ENCODE results near the gene PANK3.

The PANK3 gene

DNA sequence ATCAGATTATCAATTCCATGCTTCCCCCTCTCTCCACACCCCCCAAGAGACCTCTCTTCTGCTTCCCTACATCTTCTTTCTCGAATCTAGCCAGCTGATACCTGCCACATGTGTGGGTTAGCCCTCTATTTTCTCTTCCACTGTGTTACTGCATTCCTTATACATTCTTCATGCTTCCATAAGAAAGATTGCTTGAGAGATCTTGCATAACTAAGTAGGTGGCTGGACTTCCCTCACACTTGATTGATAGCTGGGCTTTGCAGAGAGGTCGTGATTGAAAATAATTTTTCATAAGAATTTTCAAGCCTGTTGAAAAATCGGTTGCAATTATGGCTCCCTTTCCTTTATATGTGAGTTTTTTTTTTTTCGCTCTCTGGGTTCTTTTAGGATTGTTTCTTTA lies 33.0 kb upstream of the PANK3 start:
- TF ChIP-seq, protein P1, sequence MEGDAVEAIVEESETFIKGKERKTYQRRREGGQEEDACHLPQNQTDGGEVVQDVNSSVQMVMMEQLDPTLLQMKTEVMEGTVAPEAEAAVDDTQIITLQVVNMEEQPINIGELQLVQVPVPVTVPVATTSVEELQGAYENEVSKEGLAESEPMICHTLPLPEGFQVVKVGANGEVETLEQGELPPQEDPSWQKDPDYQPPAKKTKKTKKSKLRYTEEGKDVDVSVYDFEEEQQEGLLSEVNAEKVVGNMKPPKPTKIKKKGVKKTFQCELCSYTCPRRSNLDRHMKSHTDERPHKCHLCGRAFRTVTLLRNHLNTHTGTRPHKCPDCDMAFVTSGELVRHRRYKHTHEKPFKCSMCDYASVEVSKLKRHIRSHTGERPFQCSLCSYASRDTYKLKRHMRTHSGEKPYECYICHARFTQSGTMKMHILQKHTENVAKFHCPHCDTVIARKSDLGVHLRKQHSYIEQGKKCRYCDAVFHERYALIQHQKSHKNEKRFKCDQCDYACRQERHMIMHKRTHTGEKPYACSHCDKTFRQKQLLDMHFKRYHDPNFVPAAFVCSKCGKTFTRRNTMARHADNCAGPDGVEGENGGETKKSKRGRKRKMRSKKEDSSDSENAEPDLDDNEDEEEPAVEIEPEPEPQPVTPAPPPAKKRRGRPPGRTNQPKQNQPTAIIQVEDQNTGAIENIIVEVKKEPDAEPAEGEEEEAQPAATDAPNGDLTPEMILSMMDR (IDR thresholded peaks at IDR 0.05; ENCODE audit: borderline replicate concordance, insufficient read depth, low read depth, low read length), result no peak
- no peak overlapping the region for H3K4me3 ChIP-seq (ENCODE audit: low read depth, low read length)

DNA sequence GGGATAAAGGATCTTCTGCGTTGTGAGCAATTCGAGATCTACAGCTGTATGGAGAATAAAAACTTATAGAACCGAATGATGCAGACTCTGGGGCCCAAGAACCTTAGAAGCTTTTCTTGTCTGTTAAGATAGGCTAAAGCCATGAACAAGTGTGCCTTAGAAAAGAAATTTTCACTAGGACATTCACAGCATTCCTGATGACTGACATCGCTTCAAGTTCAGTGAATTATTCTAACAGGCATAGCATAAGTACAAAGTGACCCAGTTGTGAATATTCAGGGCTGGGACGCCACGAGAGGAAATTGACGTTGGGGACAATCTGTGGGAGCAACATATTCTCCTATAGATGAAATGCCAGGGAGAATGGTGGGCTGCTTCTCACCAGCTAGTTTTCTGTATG lies 32.0 kb upstream of the PANK3 start:
- TF ChIP-seq, protein P1 (IDR thresholded peaks at IDR 0.05; ENCODE audit: borderline replicate concordance, insufficient read depth, low read depth, low read length), result no peak
- no peak overlapping the region for H3K4me3 ChIP-seq (ENCODE audit: low read depth, low read length)

DNA sequence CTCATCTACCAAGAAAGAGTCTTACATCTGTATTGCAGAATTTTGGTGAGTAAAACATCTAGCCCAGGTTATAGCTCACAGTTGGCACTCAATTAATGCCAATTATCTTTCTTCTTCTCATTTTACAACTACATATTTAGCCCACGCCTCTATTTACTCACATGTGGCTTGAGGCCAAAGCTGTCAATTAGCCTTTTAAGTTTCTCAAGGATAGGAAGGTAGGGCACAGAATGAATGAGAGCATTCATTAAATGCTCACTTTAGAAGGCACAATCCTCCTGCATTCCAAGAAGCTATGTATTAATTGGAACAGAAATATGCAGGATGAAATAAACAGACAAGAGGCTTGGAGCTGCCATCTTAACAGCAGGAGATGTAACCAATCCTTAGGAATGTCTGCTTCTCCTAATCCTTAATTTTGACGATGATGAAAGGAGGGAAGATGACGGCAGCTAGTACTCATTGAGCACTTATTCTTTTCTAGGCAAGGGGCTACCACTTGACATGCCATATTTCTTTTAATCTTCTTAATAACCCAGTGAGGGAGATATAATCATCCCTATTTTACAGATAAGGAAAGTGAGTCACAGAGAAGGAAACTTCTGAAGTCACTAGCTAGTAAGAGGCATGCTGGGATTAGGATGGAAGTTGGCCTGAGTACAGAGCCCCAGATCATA lies 30.8 kb upstream of the PANK3 start:
- no peak overlapping the region for H3K4me3 ChIP-seq (ENCODE audit: low read depth, low read length)
- TF ChIP-seq, protein P1 (IDR thresholded peaks at IDR 0.05; ENCODE audit: borderline replicate concordance, insufficient read depth, low read depth, low read length), result no peak

GRCh38 chr5:168608821-168609220 lies 29.7 kb upstream of the PANK3 start:
- TF ChIP-seq, protein P1 (IDR thresholded peaks at IDR 0.05; ENCODE audit: borderline replicate concordance, insufficient read depth, low read depth, low read length), result no peak
- no peak overlapping the region for H3K4me3 ChIP-seq (ENCODE audit: low read depth, low read length)

- TF ChIP-seq, protein P1 (IDR thresholded peaks at IDR 0.05; ENCODE audit: borderline replicate concordance, insufficient read depth, low read depth, low read length), result no peak
- H3K4me3 ChIP-seq (ENCODE audit: low read depth, low read length), result no peak overlapping the region
Observed at GRCh38 chr5:168608386-168608785, 29.2 kb upstream of the PANK3 start.

- TF ChIP-seq, protein P1 (IDR thresholded peaks at IDR 0.05; ENCODE audit: borderline replicate concordance, insufficient read depth, low read depth, low read length), result no peak
- H3K4me3 ChIP-seq (ENCODE audit: low read depth, low read length), result no peak overlapping the region
Observed at GRCh38 chr5:168607946-168608345, 28.8 kb upstream of the PANK3 start.

GRCh38 chr5:168606562-168606961 lies 27.4 kb upstream of the PANK3 start:
- TF ChIP-seq, protein P1 (IDR thresholded peaks at IDR 0.05; ENCODE audit: borderline replicate concordance, insufficient read depth, low read depth, low read length), result no peak

More at GRCh38 chr5:168606562-168606961, 27.4 kb upstream of the PANK3 start:
- H3K4me3 ChIP-seq (ENCODE audit: low read depth, low read length), result no peak overlapping the region
